Measurements from ENCODE around the gene HSBP1. TPM values are rescaled to one million over a fixed set of nuclear protein-coding genes. Genes with fewer than 3 reads are reported as not detected.
A peak's percentile ranks its signal among the peaks of the same experiment; 100 is the strongest.

The HSBP1 gene
- total and polyA plus RNA-seq, 2 donors from 2014 or later, result 110 to 192 TPM

- Histone ChIP-seq H3K27ac (ENCODE audit: low read depth in 2 of 2, low read length in 2 of 2) (no peak overlapping the region), H3K9ac (ENCODE audit: low read length in 3 of 3) (no peak overlapping the region), H3K4me1 (ENCODE audit: control insufficient read depth in 2 of 3, insufficient read depth in 2 of 3, low read depth in 1 of 3, low read length in 3 of 3) (peaks cover 0 to 3% (median 0%) of the 10 kb centered on the region in 3 donors), H3K9me3 (ENCODE audit: control insufficient read depth in 2 of 3, insufficient read depth in 1 of 3, low read length in 3 of 3) (no peaks in the 10 kb centered on the region), H3K36me3 (ENCODE audit: control insufficient read depth in 2 of 3, insufficient read depth in 3 of 3, low read length in 3 of 3) (no peaks in the 10 kb centered on the region), H3K4me3 (ENCODE audit: low read length in 3 of 3) (no peak overlapping the region), H3K27me3 (ENCODE audit: control insufficient read depth, insufficient read depth, low read length) (no peaks in the 10 kb centered on the region)
- intact Hi-C loops (cut with DNase I), result no loop called here
- FAIRE-seq, result peak; percentile 15
- peak in 2 of 5 donors; percentile 24 to 45 for DNase-seq
- TF ChIP-seq CTCF (IDR thresholded peaks at IDR 0.05; ENCODE audit: borderline replicate concordance, extremely low read depth, insufficient read depth), result no peak
Measured at GRCh38 chr16:83779886-83780285, 27.9 kb upstream of the HSBP1 start.

- Histone ChIP-seq H3K27ac (ENCODE audit: low read depth in 2 of 2, low read length in 2 of 2) (no peak overlapping the region), H3K36me3 (ENCODE audit: control insufficient read depth in 2 of 3, insufficient read depth in 3 of 3, low read length in 3 of 3) (no peaks in the 10 kb centered on the region), H3K4me1 (ENCODE audit: control insufficient read depth in 2 of 3, insufficient read depth in 2 of 3, low read depth in 1 of 3, low read length in 3 of 3) (no peaks in the 10 kb centered on the region), H3K27me3 (ENCODE audit: control insufficient read depth, insufficient read depth, low read length) (no peaks in the 10 kb centered on the region), H3K9ac (ENCODE audit: low read length in 3 of 3) (no peak overlapping the region), H3K4me3 (ENCODE audit: low read length in 3 of 3) (no peak overlapping the region), H3K9me3 (ENCODE audit: control insufficient read depth in 2 of 3, insufficient read depth in 1 of 3, low read length in 3 of 3) (no peaks in the 10 kb centered on the region)
- FAIRE-seq, result no peak
- intact Hi-C loops (cut with DNase I), result no loop called here
- no peak for DNase-seq
- no peak for TF ChIP-seq CTCF (IDR thresholded peaks at IDR 0.05; ENCODE audit: borderline replicate concordance, extremely low read depth, insufficient read depth)
Measured at GRCh38 chr16:83785455-83785854, 22.3 kb upstream of the HSBP1 start.

GRCh38 chr16:83789642-83790401 is 18.0 kb upstream of the HSBP1 start:
- DNase-seq, result no peak
- Histone ChIP-seq H3K27me3 (ENCODE audit: control insufficient read depth, insufficient read depth, low read length) (no peaks in the 10 kb centered on the region), H3K9me3 (ENCODE audit: control insufficient read depth in 2 of 3, insufficient read depth in 1 of 3, low read length in 3 of 3) (no peaks in the 10 kb centered on the region), H3K4me3 (ENCODE audit: low read length in 3 of 3) (no peak overlapping the region), H3K27ac (ENCODE audit: low read depth in 2 of 2, low read length in 2 of 2) (no peak overlapping the region), H3K36me3 (ENCODE audit: control insufficient read depth in 2 of 3, insufficient read depth in 3 of 3, low read length in 3 of 3) (no peaks in the 10 kb centered on the region), H3K9ac (ENCODE audit: low read length in 3 of 3) (no peak overlapping the region), H3K4me1 (ENCODE audit: control insufficient read depth in 2 of 3, insufficient read depth in 2 of 3, low read depth in 1 of 3, low read length in 3 of 3) (no peaks in the 10 kb centered on the region)
- intact Hi-C loops (cut with DNase I), result no loop called here
- FAIRE-seq, result no peak
- no peak for TF ChIP-seq CTCF (IDR thresholded peaks at IDR 0.05; ENCODE audit: borderline replicate concordance, extremely low read depth, insufficient read depth)
